Stomach (tissue), 9 donors: ENCODE measurements around the gene RSAD1. TPM values are rescaled to one million over a fixed set of nuclear protein-coding genes. Genes with fewer than 3 reads are reported as not detected.

Source experiments
- DNase-seq, 2 donors: peaks; one replicate each; pipeline versions ENCODE4 v3.0.0 to v3.0.0-alpha.2; 2013 to 2019
- H3K27ac ChIP-seq, 5 donors: fragments of 200-600 bp in 4 of 5; sonication (generic) in 4 of 5; one replicate each; pipeline ENCODE4 v1.5.1; 2013 to 2019; ENCODE audit warnings: mild to moderate bottlenecking in 1 of 5, moderate library complexity in 1 of 5
- H3K27me3 ChIP-seq, 3 donors: fragments of 200-600 bp; sonication (generic); one replicate each; pipeline ENCODE4 v1.5.1; 2017 to 2019; ENCODE audit warnings: mixed run types in 1 of 3
- H3K36me3 ChIP-seq, 4 donors: fragments of 200-600 bp; sonication (generic); 1 replicate in 3 of 4; 2 replicates in 1 of 4; pipeline ENCODE4 v1.5.1; 2016 to 2019
- H3K4me1 ChIP-seq, 4 donors: fragments of 200-600 bp; sonication (generic); one replicate each; pipeline ENCODE4 v1.5.1; 2016 to 2019
- H3K4me3 ChIP-seq, 4 donors: fragments of 200-600 bp; sonication (generic) in 3 of 4; one replicate each; pipeline ENCODE4 v1.5.1; 2016 to 2019; ENCODE audit warnings: mild to moderate bottlenecking in 1 of 4
- H3K9me3 ChIP-seq, 4 donors: fragments of 200-600 bp; sonication (generic); one replicate each; pipeline ENCODE4 v1.5.1; 2016 to 2019
- EP300 ChIP-seq: sonication (generic); formaldehyde crosslinking; IDR thresholded peaks from one replicate; pipeline ENCODE4 v1.6.1; 2017; ENCODE audit warnings: antibody characterized with exemption
- POLR2A ChIP-seq, 4 donors: fragments of 450-650 bp; IDR thresholded peaks; one replicate each; pipeline ENCODE4 v1.6.1; 2016; ENCODE audit warnings: antibody characterized with exemption in 4 of 4, control low read depth in 2 of 4, mild to moderate bottlenecking in 1 of 4, moderate library complexity in 1 of 4
- POLR2AphosphoS5 ChIP-seq, 3 donors: sonication (generic); formaldehyde crosslinking; IDR thresholded peaks; one replicate each; pipeline ENCODE4 v1.6.1; 2016; ENCODE audit warnings: antibody characterized with exemption in 3 of 3
- WGBS, 5 donors: extraction: QIAGEN DNeasy Blood & Tissue Kit in 3 of 5; methylation state at CpG; one replicate each; pipeline versions ENCODE4 v1.1.5 to v1.1.7; 2013 to 2018; 5-methylcytosine and 5-hydroxymethylcytosine counted together
- intact Hi-C: fragments of 100-400 bp; cut with DNase I; formaldehyde crosslinking; loops from one replicate; pipeline ENCODE4 v1.15.1; 2023; ENCODE audit warnings: low total_unique reads
- polyA plus RNA-seq, 3 donors: library from polyadenylated mRNA; stranded (reverse); fragments of 200-250 nt; gene quantifications; one replicate each; pipeline ENCODE4 v1.2.3, GENCODE V29; 2013
- total RNA-seq, 5 donors: library from RNA; depleted of rRNA; stranded (reverse); fragments of >200 nt; gene quantifications; one replicate each; pipeline versions ENCODE4 v1.1.0 to v1.2.3, GENCODE V29; 2014 to 2016
- TF ChIP-seq, protein P1 (sequence below), 7 experiments: fragments of 450-650 bp in 4 of 7; fragments of 200-600 bp in 3 of 7; sonication (generic) in 3 of 7; IDR thresholded peaks; one replicate each; pipeline ENCODE4 v1.5.1; 2016 to 2019; ENCODE audit warnings: antibody characterized with exemption in 7 of 7, control low read depth in 2 of 7, mild to moderate bottlenecking in 1 of 7
- donor health status: healthy with polysubstance abuse.
- donor health status: Bipolar disorder and iron deficiency.
- donor health status: healthy.

RSAD1 gene
- total and polyA plus RNA-seq, 8 donors, result 18.7 to 54.8 (median 26.3) TPM

DNA sequence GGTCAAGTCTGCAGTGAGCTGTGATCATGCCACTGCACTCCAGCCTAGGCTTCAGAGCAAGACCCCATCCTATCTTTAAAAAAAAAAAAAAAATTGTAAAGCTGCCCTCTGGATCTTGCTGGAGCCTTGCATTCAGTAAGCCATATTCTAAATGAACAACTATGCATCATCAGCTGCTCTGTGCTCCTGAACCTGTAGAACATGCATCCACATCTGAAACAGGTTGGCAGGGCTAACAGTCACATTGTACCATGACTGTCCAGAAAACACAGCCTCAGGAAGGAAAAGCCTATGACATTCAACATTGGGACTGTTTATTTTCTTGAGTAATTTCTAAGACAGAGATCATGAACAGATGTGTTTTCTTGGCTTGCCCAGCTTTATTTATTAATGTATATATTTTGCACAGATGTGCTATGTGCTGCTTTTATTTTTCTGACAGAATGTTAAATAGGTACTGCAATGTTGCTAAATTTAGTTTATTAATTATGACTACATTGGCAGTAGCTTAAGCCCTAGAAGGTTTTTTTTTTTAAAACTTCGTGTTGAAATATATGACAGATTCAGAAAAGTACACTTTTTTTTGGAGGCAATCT, 32.8 kb upstream of the RSAD1 start:
- Histone ChIP-seq H3K4me1 (peaks cover 22 to 75% (median 50%) of the 10 kb centered on the region in 4 donors), H3K4me3 (no peak overlapping the region), H3K27ac (peak overlapping the region in 3 of 5 donors; percentile 12 to 46 (median 32)), H3K9me3 (no peaks in the 10 kb centered on the region), H3K36me3 (peaks cover 0 to 3% (median 0%) of the 10 kb centered on the region in 4 donors), H3K27me3 (no peaks in the 10 kb centered on the region)
- DNase-seq, result no peak
- TF ChIP-seq, protein P1, sequence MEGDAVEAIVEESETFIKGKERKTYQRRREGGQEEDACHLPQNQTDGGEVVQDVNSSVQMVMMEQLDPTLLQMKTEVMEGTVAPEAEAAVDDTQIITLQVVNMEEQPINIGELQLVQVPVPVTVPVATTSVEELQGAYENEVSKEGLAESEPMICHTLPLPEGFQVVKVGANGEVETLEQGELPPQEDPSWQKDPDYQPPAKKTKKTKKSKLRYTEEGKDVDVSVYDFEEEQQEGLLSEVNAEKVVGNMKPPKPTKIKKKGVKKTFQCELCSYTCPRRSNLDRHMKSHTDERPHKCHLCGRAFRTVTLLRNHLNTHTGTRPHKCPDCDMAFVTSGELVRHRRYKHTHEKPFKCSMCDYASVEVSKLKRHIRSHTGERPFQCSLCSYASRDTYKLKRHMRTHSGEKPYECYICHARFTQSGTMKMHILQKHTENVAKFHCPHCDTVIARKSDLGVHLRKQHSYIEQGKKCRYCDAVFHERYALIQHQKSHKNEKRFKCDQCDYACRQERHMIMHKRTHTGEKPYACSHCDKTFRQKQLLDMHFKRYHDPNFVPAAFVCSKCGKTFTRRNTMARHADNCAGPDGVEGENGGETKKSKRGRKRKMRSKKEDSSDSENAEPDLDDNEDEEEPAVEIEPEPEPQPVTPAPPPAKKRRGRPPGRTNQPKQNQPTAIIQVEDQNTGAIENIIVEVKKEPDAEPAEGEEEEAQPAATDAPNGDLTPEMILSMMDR (IDR thresholded peaks at IDR 0.05), result no peak
- TF ChIP-seq POLR2AphosphoS5 (IDR thresholded peaks at IDR 0.05) (no peak), EP300 (no peak), POLR2A (IDR thresholded peaks at IDR 0.05) (no peak)
- WGBS, 5 donors, result 11 to 32% (median 19%) methylated on average over 1 of the region's 1 CpG
- intact Hi-C loops, result no loop called here

DNA sequence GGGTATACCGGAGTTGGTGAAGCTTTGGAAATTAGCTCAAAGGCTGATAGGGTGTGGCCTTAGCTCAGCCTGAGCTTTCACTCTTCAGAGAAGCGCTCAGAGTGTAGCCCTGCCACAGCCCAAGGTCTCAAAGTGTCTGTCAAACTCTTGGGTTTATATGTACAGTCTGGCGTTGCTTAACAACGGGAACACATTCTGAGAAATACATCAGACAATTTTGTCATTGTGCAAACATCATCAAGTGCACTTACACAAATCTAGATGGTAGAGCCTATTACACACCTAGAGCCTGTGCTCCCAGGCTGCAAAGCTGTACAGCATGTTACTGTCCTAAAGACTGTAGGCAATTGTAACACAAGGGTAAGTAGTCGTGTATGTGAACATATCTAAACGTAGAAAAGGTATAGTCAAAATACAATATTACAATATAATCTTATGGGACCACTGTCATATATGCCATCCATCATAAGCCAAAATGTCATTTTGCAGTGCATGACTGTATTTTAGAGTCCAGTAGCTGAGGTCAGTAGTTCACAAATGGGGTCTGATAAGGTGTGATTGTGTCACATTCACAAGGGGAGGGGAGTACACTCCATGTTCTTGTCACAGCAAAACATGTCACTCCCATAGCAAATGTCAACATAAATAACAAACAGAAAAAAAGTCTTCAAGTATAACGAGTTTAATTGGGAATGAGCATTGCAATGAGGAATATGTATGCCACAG, 30.6 kb upstream of the RSAD1 start:
- Histone ChIP-seq H3K27me3 (no peaks in the 10 kb centered on the region), H3K36me3 (peaks cover 0 to 3% (median 0%) of the 10 kb centered on the region in 4 donors), H3K9me3 (no peaks in the 10 kb centered on the region), H3K27ac (peak overlapping the region in 3 of 5 donors; percentile 25 to 46 (median 31)), H3K4me3 (no peak overlapping the region), H3K4me1 (peaks cover 18 to 65% (median 38%) of the 10 kb centered on the region in 4 donors)
- 47 to 67% (median 53%) methylated on average over 7 of the region's 7 CpGs for WGBS, 5 donors
- no peak for TF ChIP-seq POLR2AphosphoS5 (IDR thresholded peaks at IDR 0.05)
- TF ChIP-seq EP300, result no peak
- TF ChIP-seq POLR2A (IDR thresholded peaks at IDR 0.05), result no peak
- TF ChIP-seq, protein P1 (IDR thresholded peaks at IDR 0.05), result no peak
- peak in 1 of 2 donors; percentile 80 for DNase-seq
- intact Hi-C loops, result no loop called here

DNA sequence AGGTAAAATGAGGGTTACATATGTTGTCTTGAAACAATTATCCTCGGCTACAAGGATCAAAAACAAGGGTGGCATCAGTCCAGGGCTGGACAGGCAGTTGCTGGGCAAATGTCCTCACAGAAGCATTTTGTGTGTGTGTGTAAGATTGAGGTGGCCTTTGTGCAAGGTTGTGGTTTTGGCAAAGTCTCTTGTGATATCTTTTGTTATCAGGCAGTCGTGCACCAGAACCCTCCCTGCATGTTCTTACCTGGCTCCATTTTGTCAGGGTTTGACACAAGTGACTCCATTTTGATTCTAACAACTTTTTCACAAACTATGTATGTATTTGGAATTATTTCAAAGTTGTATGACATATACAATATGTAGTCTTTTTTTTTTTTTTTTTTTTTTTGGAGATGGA, 30.0 kb upstream of the RSAD1 start:
- Histone ChIP-seq H3K27ac (peak overlapping the region in 2 of 5 donors; percentile 25 to 46), H3K4me3 (no peak overlapping the region), H3K36me3 (peaks cover 0 to 3% (median 0%) of the 10 kb centered on the region in 4 donors), H3K9me3 (no peaks in the 10 kb centered on the region), H3K27me3 (no peaks in the 10 kb centered on the region), H3K4me1 (peaks cover 14 to 60% (median 32%) of the 10 kb centered on the region in 4 donors)
- DNase-seq, result no peak
- intact Hi-C loops, result no loop called here
- TF ChIP-seq POLR2A (IDR thresholded peaks at IDR 0.05), result no peak
- no peak for TF ChIP-seq EP300
- 28 to 63% (median 51%) methylated on average over 2 of the region's 2 CpGs for WGBS, 5 donors

DNA sequence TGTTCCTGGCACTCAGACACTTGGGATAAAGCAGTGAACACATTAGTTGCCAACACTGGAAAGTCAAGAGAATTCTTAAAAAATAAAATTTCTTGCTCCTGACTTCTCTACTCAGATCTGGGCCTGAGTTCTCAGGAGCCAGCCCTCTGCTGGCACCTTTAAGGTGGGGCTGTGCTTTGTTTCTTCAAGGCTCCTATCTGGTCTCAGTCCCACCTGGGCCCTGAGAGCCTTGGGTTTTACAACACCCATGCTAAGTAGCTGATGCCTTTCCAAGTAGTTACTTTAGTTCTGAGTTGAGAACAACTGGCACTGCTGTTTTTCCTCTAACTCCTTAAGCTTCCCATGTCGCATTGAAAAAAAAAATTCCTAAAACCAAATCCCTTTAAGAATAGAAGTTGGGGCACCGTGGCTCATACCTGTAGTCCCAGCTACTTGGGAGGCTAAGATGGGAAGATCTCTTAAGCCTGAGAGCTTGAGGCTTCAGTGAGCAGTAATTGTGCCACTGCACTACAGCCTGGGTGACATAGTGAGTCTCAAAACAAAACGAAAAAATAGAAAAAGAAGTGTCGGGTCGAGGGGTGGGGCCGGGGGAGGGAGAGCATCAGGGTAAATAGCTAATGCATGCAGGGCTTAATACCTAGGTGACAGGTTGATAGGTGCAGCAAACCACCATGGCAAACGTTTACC, 26.6 kb upstream of the RSAD1 start:
- Histone ChIP-seq H3K9me3 (no peaks in the 10 kb centered on the region), H3K4me1 (peaks cover 12 to 26% (median 16%) of the 10 kb centered on the region in 4 donors), H3K27ac (peak overlapping the region in 1 of 5 donors; percentile 30), H3K4me3 (no peak overlapping the region), H3K27me3 (no peaks in the 10 kb centered on the region), H3K36me3 (peaks cover 0 to 12% (median 6%) of the 10 kb centered on the region in 4 donors)
- no peak for TF ChIP-seq POLR2A (IDR thresholded peaks at IDR 0.05)
- TF ChIP-seq, protein P1 (IDR thresholded peaks at IDR 0.05), result no peak
- TF ChIP-seq POLR2AphosphoS5 (IDR thresholded peaks at IDR 0.05), result no peak
- TF ChIP-seq EP300, result no peak
- intact Hi-C loops, result no loop called here
- 58 to 70% (median 63%) methylated on average over 7 of the region's 7 CpGs for WGBS, 5 donors
- DNase-seq, result no peak
